Neural cell (in vitro differentiated cells): ENCODE results near the gene TTC13. TPM values are rescaled to one million over a fixed set of nuclear protein-coding genes. Genes with fewer than 3 reads are reported as not detected.

Source experiments
- H2AFZ ChIP-seq: fragments of 200-600, 300-800 bp; sonication (generic), shearing (Covaris generic); 2 replicates; pipeline ENCODE4 v1.6.0; 2014; ENCODE audit warnings: low read depth, mild to moderate bottlenecking, antibody characterized with exemption, low read length, moderate library complexity
- H3F3A ChIP-seq: fragments of 200-600 bp; shearing (Covaris generic); 2 replicates; pipeline ENCODE4 v1.6.1; 2016; ENCODE audit warnings: mild to moderate bottlenecking, moderate library complexity, mixed read lengths, antibody characterized with exemption, low read length; ENCODE audit not compliant: insufficient read depth, poor library complexity, severe bottlenecking
- H3K27ac ChIP-seq: fragments of 200-600, 300-800 bp; sonication (generic), shearing (Covaris generic); 2 replicates; pipeline ENCODE4 v1.5.1; 2014; ENCODE audit warnings: mild to moderate bottlenecking, low read length, moderate library complexity
- H3K27me3 ChIP-seq: fragments of 300-800, 200-600 bp; sonication (generic), shearing (Covaris generic); 2 replicates; pipeline ENCODE4 v1.6.0; 2014; ENCODE audit warnings: mild to moderate bottlenecking, low read depth, low read length, moderate library complexity; ENCODE audit not compliant: insufficient read depth
- H3K36me3 ChIP-seq: fragments of 300-800, 200-600 bp; sonication (generic), shearing (Covaris generic); 2 replicates; pipeline ENCODE4 v1.5.1; 2014; ENCODE audit warnings: mild to moderate bottlenecking, antibody characterized with exemption, low read length, moderate library complexity; ENCODE audit not compliant: insufficient read depth
- H3K4me2 ChIP-seq: fragments of 300-800, 200-600 bp; sonication (generic), shearing (Covaris generic); 2 replicates; pipeline ENCODE4 v1.6.0; 2014; ENCODE audit warnings: mild to moderate bottlenecking, low read length
- H3K4me3 ChIP-seq: fragments of 300-800, 200-600 bp; sonication (generic), shearing (Covaris generic); 2 replicates; pipeline ENCODE4 v1.5.1; 2014; ENCODE audit warnings: mild to moderate bottlenecking, low read length, moderate library complexity
- H3K79me2 ChIP-seq: fragments of 200-600 bp; shearing (Covaris generic); replicated peaks from 2 replicates; pipeline ENCODE4 v1.6.0; 2014; ENCODE audit warnings: mild to moderate bottlenecking, low read length, moderate library complexity; ENCODE audit not compliant: insufficient read depth
- H3K9ac ChIP-seq: fragments of 300-800, 200-600 bp; sonication (generic), shearing (Covaris generic); 2 replicates; pipeline ENCODE4 v1.6.1; 2016; ENCODE audit warnings: mild to moderate bottlenecking, low read length, mixed read lengths
- H3K9me2 ChIP-seq: fragments of 200-600 bp; shearing (Covaris generic); 2 replicates; pipeline ENCODE4 v1.6.1; 2016; ENCODE audit warnings: mild to moderate bottlenecking, low read length, mixed read lengths; ENCODE audit not compliant: insufficient read depth
- H3K9me3 ChIP-seq: fragments of 200-600, 300-800 bp; sonication (generic), shearing (Covaris generic); 2 replicates; pipeline ENCODE4 v1.6.1; 2016; ENCODE audit warnings: mild to moderate bottlenecking, mixed run types, low read length, moderate library complexity, mixed read lengths
- H4K20me1 ChIP-seq: fragments of 200-600 bp; shearing (Covaris generic); 2 replicates; pipeline ENCODE4 v1.6.1; 2016; ENCODE audit warnings: mild to moderate bottlenecking, mixed run types; ENCODE audit not compliant: insufficient read depth
- EP300 ChIP-seq: fragments of 450-650 bp; conservative IDR thresholded peaks from 2 replicates; pipeline ENCODE4 v1.6.1; 2014; ENCODE audit warnings: antibody characterized with exemption, mild to moderate bottlenecking, moderate library complexity; ENCODE audit not compliant: poor library complexity, severe bottlenecking
- EZH2 ChIP-seq: fragments of 200-600, 300-800 bp; shearing (Covaris generic), sonication (generic); IDR thresholded peaks from 2 replicates; pipeline ENCODE4 v1.6.1; 2014; ENCODE audit warnings: antibody characterized with exemption, low read length, borderline replicate concordance, mild to moderate bottlenecking; ENCODE audit not compliant: insufficient read depth, poor library complexity, severe bottlenecking
- MXI1 ChIP-seq: fragments of 450-650 bp; conservative IDR thresholded peaks from 2 replicates; pipeline ENCODE4 v1.6.1; 2014; ENCODE audit warnings: antibody characterized with exemption, mild to moderate bottlenecking; ENCODE audit not compliant: poor library complexity, severe bottlenecking
- POLR2AphosphoS5 ChIP-seq: IDR thresholded peaks from 2 replicates; pipeline ENCODE4 v1.6.1; 2012
- RAD21 ChIP-seq: fragments of 450-650 bp; conservative IDR thresholded peaks from 2 replicates; pipeline ENCODE4 v1.6.1; 2014; ENCODE audit warnings: antibody characterized with exemption, mild to moderate bottlenecking, moderate library complexity
- SMC3 ChIP-seq: fragments of 450-650 bp; conservative IDR thresholded peaks from 2 replicates; pipeline ENCODE4 v1.6.1; 2014; ENCODE audit warnings: antibody characterized with exemption, mild to moderate bottlenecking, moderate library complexity; ENCODE audit not compliant: poor library complexity
- TAF1 ChIP-seq: IDR thresholded peaks from 2 replicates; pipeline ENCODE4 v1.6.1; 2012; ENCODE audit warnings: low read depth
- polyA plus RNA-seq: library from polyadenylated mRNA; depleted of rRNA; stranded (reverse); fragments of >200 nt; gene quantifications from 2 replicates; pipeline ENCODE4 v1.2.3, GENCODE V29; 2014
- TF ChIP-seq, protein P1 (sequence below): IDR thresholded peaks from 2 replicates; pipeline ENCODE4 v1.6.1; 2012; ENCODE audit warnings: borderline replicate concordance
- TF ChIP-seq, protein P2 (sequence below): fragments of 450-650 bp; IDR thresholded peaks from 2 replicates; pipeline ENCODE4 v1.5.1; 2014; ENCODE audit warnings: antibody characterized with exemption, mild to moderate bottlenecking, moderate library complexity; ENCODE audit not compliant: poor library complexity, severe bottlenecking

TTC13 gene
- polyA plus RNA-seq, 1 donor from 2014 or later, result 33.8 TPM

DNA sequence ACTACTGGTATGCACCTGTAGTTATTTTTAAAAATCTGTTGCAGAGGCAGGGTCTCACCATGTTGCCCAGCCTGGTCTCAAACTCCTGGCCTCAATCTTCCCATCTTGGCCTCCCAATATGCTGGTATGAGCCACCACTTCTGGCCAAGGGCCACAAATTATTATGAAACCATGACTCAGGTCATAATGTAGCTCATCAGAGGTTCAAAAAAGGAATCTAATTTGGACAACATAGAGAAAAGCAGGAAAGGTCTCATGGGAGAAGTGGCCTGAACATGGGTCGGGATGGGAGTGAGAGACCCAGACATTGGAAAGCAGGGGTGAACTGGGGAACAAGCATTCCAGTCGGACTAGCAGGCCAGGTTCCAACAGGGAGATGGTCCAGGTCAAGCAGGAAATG is 65.2 kb downstream of the TTC13 start:
- Histone ChIP-seq H3K36me3 (peaks cover 5% of the 10 kb centered on the region), H3K9me3 (no peaks in the 10 kb centered on the region), H4K20me1 (no peaks in the 10 kb centered on the region), H3K79me2 (no peaks in the 10 kb centered on the region), H2AFZ (no peak overlapping the region), H3F3A (no peaks in the 10 kb centered on the region), H3K4me3 (no peak overlapping the region), H3K9me2 (no peaks in the 10 kb centered on the region), H3K27me3 (no peaks in the 10 kb centered on the region), H3K27ac (no peak overlapping the region), H3K9ac (no peak overlapping the region), H3K4me2 (no peak overlapping the region)
- TF ChIP-seq, protein P1, sequence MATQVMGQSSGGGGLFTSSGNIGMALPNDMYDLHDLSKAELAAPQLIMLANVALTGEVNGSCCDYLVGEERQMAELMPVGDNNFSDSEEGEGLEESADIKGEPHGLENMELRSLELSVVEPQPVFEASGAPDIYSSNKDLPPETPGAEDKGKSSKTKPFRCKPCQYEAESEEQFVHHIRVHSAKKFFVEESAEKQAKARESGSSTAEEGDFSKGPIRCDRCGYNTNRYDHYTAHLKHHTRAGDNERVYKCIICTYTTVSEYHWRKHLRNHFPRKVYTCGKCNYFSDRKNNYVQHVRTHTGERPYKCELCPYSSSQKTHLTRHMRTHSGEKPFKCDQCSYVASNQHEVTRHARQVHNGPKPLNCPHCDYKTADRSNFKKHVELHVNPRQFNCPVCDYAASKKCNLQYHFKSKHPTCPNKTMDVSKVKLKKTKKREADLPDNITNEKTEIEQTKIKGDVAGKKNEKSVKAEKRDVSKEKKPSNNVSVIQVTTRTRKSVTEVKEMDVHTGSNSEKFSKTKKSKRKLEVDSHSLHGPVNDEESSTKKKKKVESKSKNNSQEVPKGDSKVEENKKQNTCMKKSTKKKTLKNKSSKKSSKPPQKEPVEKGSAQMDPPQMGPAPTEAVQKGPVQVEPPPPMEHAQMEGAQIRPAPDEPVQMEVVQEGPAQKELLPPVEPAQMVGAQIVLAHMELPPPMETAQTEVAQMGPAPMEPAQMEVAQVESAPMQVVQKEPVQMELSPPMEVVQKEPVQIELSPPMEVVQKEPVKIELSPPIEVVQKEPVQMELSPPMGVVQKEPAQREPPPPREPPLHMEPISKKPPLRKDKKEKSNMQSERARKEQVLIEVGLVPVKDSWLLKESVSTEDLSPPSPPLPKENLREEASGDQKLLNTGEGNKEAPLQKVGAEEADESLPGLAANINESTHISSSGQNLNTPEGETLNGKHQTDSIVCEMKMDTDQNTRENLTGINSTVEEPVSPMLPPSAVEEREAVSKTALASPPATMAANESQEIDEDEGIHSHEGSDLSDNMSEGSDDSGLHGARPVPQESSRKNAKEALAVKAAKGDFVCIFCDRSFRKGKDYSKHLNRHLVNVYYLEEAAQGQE, result no peak
- TF ChIP-seq RAD21, result no peak
- TF ChIP-seq POLR2AphosphoS5, result no peak
- TF ChIP-seq EP300, result no peak
- TF ChIP-seq, protein P2, sequence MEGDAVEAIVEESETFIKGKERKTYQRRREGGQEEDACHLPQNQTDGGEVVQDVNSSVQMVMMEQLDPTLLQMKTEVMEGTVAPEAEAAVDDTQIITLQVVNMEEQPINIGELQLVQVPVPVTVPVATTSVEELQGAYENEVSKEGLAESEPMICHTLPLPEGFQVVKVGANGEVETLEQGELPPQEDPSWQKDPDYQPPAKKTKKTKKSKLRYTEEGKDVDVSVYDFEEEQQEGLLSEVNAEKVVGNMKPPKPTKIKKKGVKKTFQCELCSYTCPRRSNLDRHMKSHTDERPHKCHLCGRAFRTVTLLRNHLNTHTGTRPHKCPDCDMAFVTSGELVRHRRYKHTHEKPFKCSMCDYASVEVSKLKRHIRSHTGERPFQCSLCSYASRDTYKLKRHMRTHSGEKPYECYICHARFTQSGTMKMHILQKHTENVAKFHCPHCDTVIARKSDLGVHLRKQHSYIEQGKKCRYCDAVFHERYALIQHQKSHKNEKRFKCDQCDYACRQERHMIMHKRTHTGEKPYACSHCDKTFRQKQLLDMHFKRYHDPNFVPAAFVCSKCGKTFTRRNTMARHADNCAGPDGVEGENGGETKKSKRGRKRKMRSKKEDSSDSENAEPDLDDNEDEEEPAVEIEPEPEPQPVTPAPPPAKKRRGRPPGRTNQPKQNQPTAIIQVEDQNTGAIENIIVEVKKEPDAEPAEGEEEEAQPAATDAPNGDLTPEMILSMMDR, result no peak
- no peak for TF ChIP-seq MXI1
- no peak for TF ChIP-seq EZH2
- no peak for TF ChIP-seq TAF1
- TF ChIP-seq SMC3, result no peak

DNA sequence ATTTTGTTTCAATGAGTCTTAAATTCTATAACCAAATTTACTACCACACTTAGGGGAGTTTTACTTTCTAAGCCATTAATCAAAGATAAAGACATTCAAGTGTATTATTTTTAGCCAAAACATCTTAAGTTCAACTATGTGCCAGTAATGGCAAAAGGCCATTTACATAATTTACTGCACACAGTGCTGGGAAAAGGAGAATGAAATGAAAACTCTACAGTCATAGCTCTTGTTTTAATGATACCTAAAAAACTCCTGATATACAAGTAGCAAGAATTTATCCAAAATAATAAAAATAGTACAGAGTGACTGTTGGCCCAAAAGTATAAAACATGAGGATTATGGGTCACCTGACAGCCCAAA is 67.9 kb downstream of the TTC13 start:
- Histone ChIP-seq H3K4me3 (no peak overlapping the region), H3F3A (no peaks in the 10 kb centered on the region), H3K36me3 (peaks cover 5% of the 10 kb centered on the region), H2AFZ (no peak overlapping the region), H3K9ac (no peak overlapping the region), H3K9me2 (no peaks in the 10 kb centered on the region), H3K27me3 (no peaks in the 10 kb centered on the region), H3K9me3 (no peaks in the 10 kb centered on the region), H3K4me2 (no peak overlapping the region), H3K79me2 (no peaks in the 10 kb centered on the region), H3K27ac (no peak overlapping the region), H4K20me1 (no peaks in the 10 kb centered on the region)
- TF ChIP-seq, protein P2, result no peak
- no peak for TF ChIP-seq MXI1
- TF ChIP-seq, protein P1, result no peak
- no peak for TF ChIP-seq SMC3
- no peak for TF ChIP-seq POLR2AphosphoS5
- TF ChIP-seq EP300, result no peak
- no peak for TF ChIP-seq RAD21
- no peak for TF ChIP-seq EZH2
- TF ChIP-seq TAF1, result no peak
